ENCODE data around the gene LRRC63.

The LRRC63 gene

GRCh38 chr13:46172531-46172991 lies 39.2 kb upstream of the LRRC63 start:
- no peak overlapping the region for H3K4me3 ChIP-seq (ENCODE audit: low read length)
- no peak for TF ChIP-seq CTCF (conservative IDR thresholded peaks at IDR 0.05; ENCODE audit: low read length)
- DNase-seq (ENCODE audit: low read depth) = no peak

GRCh38 chr13:46173656-46174055 lies 38.1 kb upstream of the LRRC63 start:
- TF ChIP-seq CTCF (conservative IDR thresholded peaks at IDR 0.05; ENCODE audit: low read length) = no peak
- DNase-seq (ENCODE audit: low read depth) = no peak
- no peak overlapping the region for H3K4me3 ChIP-seq (ENCODE audit: low read length)

GRCh38 chr13:46176756-46177155 lies 35.0 kb upstream of the LRRC63 start:
- no peak for DNase-seq (ENCODE audit: low read depth)
- no peak for TF ChIP-seq CTCF (conservative IDR thresholded peaks at IDR 0.05; ENCODE audit: low read length)
- H3K4me3 ChIP-seq (ENCODE audit: low read length) = no peak overlapping the region

- no peak for DNase-seq (ENCODE audit: low read depth)
- TF ChIP-seq CTCF (conservative IDR thresholded peaks at IDR 0.05; ENCODE audit: low read length) = no peak
- H3K4me3 ChIP-seq (ENCODE audit: low read length) = no peak overlapping the region
These were observed 33.6 kb upstream of the LRRC63 start for GRCh38 chr13:46178143-46178542.

GRCh38 chr13:46178821-46179220 lies 32.9 kb upstream of the LRRC63 start:
- no peak overlapping the region for H3K4me3 ChIP-seq (ENCODE audit: low read length)
- TF ChIP-seq CTCF (conservative IDR thresholded peaks at IDR 0.05; ENCODE audit: low read length) = no peak

GRCh38 chr13:46179491-46179908 lies 32.2 kb upstream of the LRRC63 start:
- DNase-seq (ENCODE audit: low read depth) = no peak
- no peak for TF ChIP-seq CTCF (conservative IDR thresholded peaks at IDR 0.05; ENCODE audit: low read length)
- no peak overlapping the region for H3K4me3 ChIP-seq (ENCODE audit: low read length)

More at GRCh38 chr13:46178821-46179220, 32.9 kb upstream of the LRRC63 start:
- no peak for DNase-seq (ENCODE audit: low read depth)

GRCh38 chr13:46179969-46180763 lies 31.6 kb upstream of the LRRC63 start:
- no peak overlapping the region for H3K4me3 ChIP-seq (ENCODE audit: low read length)
- no peak for TF ChIP-seq CTCF (conservative IDR thresholded peaks at IDR 0.05; ENCODE audit: low read length)
- DNase-seq (ENCODE audit: low read depth) = no peak
